ENCODE data around the gene ALDH4A1. TPM values are rescaled to one million over a fixed set of nuclear protein-coding genes. Genes with fewer than 3 reads are reported as not detected.

Gene ALDH4A1
- total and polyA plus RNA-seq, 9 of the 15 experiments (the other 6 are each of a cell fraction or from before 2014, with no cell fraction given), result 0.27 to 31.4 (median 16.6) TPM

- TF ChIP-seq TCFL5 (CRISPR knock-in tag; conservative IDR thresholded peaks at IDR 0.05) (no peak), UBTF (IDR thresholded peaks at IDR 0.05; ENCODE audit: borderline replicate concordance in 1 of 2, low read depth in 2 of 2, low read length in 2 of 2) (no peak), KLF10 (CRISPR knock-in tag; IDR thresholded peaks at IDR 0.05) (no peak), ZNF431 (CRISPR knock-in tag; IDR thresholded peaks at IDR 0.05) (no peak), ZNF277 (CRISPR knock-in tag; IDR thresholded peaks at IDR 0.05; ENCODE audit: borderline replicate concordance) (no peak), ZNF655 (CRISPR knock-in tag; IDR thresholded peaks at IDR 0.05) (no peak), PTRF (tag; IDR thresholded peaks at IDR 0.05) (no peak), TOE1 (IDR thresholded peaks at IDR 0.05; ENCODE audit: borderline replicate concordance) (no peak), TOE1 (CRISPR knock-in tag; IDR thresholded peaks at IDR 0.05; ENCODE audit: borderline replicate concordance, low read depth) (no peak), NR2C2 (CRISPR knock-in tag; IDR thresholded peaks at IDR 0.05) (no peak), NR2C2 (tag; IDR thresholded peaks at IDR 0.05) (no peak)
Observed at GRCh38 chr1:18828224-18828623, 74.1 kb downstream of the ALDH4A1 start (continued).
